ENCODE results near the gene RIT1.
"Not testable (repeated sequence)": the region's sequence is repeated elsewhere in the genome, so short reads cannot be mapped to it uniquely, and the experiment has no call there.

Gene RIT1

GRCh38 chr1:155933591-155934096 is 22.5 kb upstream of the RIT1 start:
- no peak for DNase-seq (ENCODE audit: low read depth in 2 of 2)

DNA sequence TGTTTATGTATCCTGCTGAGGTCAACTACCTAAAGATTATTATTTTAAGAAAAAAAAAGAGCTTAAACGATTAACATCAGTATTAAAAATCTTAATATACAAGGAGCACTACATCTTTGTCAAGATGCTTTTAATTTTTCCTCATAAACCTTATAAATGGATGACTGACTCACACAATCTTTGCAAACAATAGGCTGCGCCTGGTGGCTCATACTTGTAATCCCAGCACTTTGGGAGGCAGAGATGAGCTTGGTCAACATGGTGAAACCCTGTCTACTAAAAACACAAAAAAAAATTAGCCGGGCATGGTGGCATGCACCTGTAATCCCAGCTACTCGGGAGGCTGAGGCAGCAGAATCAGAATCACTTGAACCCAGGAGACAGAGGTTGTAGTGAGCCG is 21.3 kb upstream of the RIT1 start:
- no peak for DNase-seq (ENCODE audit: low read depth in 2 of 2)

DNA sequence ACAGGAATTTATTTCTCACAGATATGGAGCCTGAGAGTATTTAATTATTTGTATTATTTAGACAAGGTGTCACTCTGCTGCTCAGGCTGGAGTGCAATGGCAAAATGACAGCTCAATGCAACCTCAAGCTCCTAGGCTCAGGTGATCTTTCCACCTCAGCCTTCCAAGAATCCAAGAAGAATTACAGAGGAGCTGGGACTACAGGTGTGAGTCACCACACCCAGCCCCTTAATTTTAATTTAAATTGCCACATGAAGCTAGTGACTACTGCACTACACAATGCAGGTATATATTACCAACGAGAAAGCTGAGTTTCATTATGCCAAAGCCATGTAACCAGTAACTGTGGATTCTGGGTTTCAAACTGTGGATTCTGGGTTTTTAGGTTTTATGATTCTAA is 20.9 kb upstream of the RIT1 start:
- DNase-seq (ENCODE audit: low read depth in 2 of 2): no peak

GRCh38 chr1:155931332-155932038 is 20.3 kb upstream of the RIT1 start:
- DNase-seq (ENCODE audit: low read depth in 2 of 2): no peak

- DNase-seq (ENCODE audit: low read depth in 2 of 2): not testable (repeated sequence)
These were observed 19.6 kb upstream of the RIT1 start for GRCh38 chr1:155930725-155931124.

DNA sequence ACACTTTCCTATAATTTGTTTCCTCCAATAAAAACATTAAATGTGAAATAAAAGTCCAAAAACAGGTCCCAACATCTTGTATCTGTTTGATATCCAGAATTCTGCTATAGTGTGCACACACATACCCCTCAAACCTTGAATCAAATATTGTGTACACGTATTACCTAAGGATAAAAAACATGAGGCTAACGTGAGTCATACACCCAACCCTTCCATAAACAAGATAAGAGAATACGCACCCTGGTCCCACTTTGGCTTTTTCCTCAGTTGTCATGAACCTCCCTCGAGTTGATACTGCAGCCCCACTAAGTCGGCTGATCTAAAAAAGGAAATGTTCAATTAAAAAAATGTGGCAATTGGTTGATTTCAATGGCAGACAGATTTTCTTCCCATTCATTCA is 17.9 kb upstream of the RIT1 start:
- DNase-seq (ENCODE audit: low read depth in 2 of 2): no peak

DNA sequence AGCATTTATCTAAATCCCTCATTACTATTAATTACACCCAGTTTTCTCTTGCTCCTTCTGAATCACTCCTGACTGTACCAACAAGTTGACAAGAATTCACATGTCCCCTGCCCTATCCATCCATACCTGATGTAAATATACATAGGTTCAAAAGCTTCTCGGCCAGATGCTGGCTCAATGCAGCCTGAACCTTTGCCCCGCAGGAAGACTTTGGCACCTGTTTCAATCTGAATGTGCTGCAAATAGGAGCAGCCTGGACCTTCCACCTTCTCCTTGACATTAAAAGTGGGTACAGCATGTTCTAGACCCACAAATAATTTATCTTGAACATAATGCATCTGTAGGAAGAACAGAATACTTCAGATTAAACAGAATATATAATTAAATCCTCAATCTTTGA is 14.4 kb upstream of the RIT1 start:
- no peak for DNase-seq (ENCODE audit: low read depth in 2 of 2)

GRCh38 chr1:155920717-155921116 is 9.6 kb upstream of the RIT1 start:
- no peak for DNase-seq (ENCODE audit: low read depth in 2 of 2)

- no peak for DNase-seq (ENCODE audit: low read depth in 2 of 2)
These were observed 8.7 kb upstream of the RIT1 start for GRCh38 chr1:155919801-155920200.

GRCh38 chr1:155918660-155919059 is 7.5 kb upstream of the RIT1 start:
- no peak for DNase-seq (ENCODE audit: low read depth in 2 of 2)

DNA sequence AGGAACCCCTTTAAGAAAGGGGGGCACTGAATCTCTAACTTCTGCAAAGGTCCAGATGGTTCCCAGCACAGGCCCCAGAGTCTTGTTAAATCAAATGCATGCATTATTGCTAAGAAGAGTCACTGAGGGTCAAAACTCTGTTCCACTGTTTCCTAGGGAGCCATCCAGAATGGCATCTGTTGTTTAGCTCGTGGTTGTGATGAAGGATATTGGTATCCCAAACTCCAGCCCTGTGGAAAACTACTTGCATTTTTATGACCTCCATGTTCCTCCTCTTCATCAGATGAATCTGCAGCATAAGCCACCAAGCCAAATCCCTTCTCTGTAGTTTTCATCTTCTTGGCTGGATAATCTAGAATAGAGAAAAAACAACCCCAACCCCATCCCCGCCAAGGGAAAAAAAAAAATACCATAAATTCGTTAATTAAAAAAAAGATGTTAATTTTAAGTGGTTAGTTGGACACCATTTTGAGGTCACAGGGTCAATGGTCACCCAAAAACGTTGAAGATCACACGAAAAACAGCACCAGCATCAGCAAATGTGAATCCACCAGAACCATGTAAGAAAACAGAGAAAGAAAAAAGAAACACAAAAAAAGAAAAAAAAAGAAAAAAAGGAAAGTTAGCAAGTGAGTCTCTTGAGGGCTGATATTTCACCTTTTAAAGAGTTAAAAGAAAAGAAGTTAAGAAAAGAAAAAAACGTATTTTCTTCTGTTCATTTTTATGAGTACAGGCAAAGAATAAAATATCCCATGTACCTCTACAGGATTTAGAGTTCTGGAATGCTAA is 3.0 kb upstream of the RIT1 start:
- no peak for DNase-seq (ENCODE audit: low read depth in 2 of 2)

- DNase-seq (ENCODE audit: low read depth in 2 of 2): no peak
These were observed 947 bp upstream of the RIT1 start for GRCh38 chr1:155912056-155912536.

DNA sequence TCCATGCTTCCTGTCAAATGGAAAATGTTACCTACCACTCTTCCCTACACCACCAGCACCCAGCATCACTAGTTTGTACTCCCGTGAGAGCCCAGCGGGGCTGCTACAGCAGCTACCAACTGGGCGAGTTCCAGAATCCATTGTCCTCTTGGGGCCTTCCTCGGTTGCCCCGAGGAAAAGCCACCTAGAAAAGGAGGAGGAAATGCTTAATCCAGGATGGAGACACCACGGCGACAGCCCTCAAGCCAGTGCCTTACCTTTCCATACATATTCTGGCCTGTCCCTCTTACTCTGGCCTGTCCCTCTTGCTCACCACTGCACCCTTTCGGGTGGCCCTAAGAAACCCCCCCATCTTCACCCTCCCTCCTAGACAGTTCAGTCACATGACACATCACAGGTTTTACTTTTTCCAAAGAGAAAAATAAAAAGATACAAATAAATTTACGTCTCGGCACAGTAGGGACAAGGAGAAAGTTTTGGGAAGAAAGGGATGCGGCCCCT is 478 bp downstream of the RIT1 start:
- DNase-seq (ENCODE audit: low read depth in 2 of 2): no peak

DNA sequence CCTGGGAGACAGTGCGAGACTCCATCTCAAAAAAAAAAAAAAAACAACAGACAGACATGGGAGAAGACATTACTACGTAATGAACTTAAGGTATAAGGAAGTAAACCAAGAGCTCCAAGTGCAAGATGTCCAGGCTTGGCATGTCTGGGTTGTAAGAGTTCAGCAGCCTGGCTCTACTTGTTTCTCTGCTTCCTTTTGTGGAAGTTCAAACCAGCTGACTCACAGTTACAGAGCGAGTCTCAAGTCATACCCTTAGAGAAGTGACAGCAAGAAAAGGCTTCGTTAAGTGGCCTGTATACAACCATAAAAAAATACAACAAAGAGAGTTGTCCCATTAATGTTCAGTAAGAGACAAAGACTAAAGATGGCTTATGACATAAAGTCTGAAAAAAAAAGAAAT is 1.3 kb downstream of the RIT1 start:
- DNase-seq (ENCODE audit: low read depth in 2 of 2): no peak

- no peak for DNase-seq (ENCODE audit: low read depth in 2 of 2)
These were observed 6.9 kb downstream of the RIT1 start for GRCh38 chr1:155904261-155904660.

GRCh38 chr1:155900161-155900560 is 11.0 kb downstream of the RIT1 start:
- no peak for DNase-seq (ENCODE audit: low read depth in 2 of 2)

- no peak for DNase-seq (ENCODE audit: low read depth in 2 of 2)
These were observed 11.5 kb downstream of the RIT1 start for GRCh38 chr1:155899683-155900082.

- DNase-seq (ENCODE audit: low read depth in 2 of 2): no peak
These were observed 12.3 kb downstream of the RIT1 start for GRCh38 chr1:155898888-155899287.

DNA sequence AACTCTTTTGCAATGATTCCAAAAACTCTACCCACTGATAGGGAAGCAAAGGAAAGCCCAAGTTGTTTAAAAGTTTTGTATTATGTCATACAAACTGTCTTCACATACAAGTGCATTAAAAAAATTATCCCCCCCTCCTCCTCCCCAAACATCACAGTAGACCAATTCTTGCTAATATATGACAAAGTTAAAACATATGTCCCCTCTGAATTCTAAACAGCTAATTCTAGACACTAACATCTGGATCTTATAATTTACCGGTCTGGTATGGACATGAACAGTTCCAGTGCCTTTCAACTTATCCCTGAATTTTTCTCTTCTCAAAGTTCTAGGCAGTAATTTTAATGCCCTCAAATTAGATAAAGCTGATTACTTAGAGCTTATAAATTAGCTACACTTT is 13.4 kb downstream of the RIT1 start:
- DNase-seq (ENCODE audit: low read depth in 2 of 2): no peak

DNA sequence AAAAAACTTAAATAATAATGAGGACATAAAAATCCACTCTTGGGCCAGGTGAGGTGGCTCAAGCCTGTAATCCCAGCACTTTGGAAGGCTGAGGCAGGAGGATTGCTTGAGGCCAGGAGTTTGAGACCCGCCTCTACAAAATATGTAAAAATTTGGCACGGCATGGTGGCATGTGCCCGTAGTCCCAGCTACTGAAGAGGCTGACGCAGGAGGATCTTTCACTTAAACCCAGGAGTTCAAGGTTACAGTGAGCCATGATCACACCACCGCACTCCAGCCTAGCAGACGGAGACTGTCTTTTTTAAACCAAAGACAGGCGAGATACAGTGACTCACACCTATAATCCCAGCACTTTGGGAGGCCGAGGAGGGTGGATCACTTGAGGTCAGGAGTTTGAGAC is 14.7 kb downstream of the RIT1 start:
- DNase-seq (ENCODE audit: low read depth in 2 of 2): not testable (repeated sequence)

DNA sequence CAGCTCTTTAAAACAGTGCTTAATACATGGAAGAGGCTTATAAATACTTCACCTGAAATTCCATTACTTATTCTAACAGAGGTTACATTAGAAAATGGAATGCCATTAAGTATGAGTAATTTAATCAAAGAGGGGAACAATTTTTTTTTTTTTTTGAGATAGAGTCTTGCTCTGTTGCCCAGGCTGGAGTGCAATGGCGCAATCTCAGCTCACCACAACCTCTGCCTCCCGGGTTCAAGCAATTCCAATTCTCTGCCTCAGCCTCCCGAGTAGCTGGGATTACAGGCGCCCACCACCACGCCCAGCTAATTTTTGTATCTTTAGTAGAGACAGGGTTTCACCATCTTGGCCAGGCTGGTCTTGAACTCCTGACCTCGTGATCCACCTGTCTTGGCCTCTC is 15.5 kb downstream of the RIT1 start:
- DNase-seq (ENCODE audit: low read depth in 2 of 2): not testable (repeated sequence)

DNA sequence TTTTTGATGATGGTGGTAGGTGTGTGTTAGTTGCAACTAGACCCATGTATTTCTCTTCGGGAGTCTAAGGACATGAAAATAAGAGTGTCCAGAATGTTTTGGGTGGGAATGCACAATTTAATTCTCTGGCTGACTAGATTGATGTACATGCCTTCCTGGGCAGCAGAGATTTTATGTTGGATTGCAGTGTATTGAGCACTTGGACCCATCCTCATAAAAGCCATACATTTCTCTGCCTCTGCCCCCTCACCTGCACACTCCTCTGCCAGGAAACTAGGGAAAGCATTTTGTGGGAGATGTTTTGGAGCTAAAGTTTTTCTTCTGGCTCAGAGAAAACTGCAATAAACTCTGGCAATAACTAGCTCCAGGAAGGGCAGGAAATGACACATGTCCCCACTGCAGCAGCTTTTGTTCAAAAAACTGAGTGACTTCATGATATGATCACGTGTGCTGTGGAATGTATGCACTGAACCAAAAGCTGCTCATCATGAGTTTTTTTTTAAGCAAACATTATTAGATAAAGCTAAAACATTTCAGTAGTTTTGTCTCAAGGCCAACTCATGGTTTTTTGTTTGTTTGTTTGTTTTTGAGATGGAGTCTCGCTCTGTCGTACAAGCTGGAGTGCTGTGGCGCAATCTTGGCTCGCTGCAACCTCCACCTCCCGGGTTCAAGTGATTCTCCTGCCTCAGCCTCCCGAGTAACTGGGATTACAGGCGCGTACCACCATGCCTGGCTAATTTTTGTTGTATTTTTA is 17.6 kb downstream of the RIT1 start:
- no peak for DNase-seq (ENCODE audit: low read depth in 2 of 2)

Measured in stimulated activated CD4-positive, alpha-beta T cell treated with anti-CD3 and anti-CD28 coated beads, Interleukin-1b, Interleukin-23, amount 100 ng/mL, for 4 hours (primary cell).